Gastroesophageal sphincter (tissue), 3 donors: ENCODE results near the gene ARID1B.

Source experiments
- CTCF ChIP-seq, 4 experiments: fragments of 200-600 bp in 2 of 4; fragments of 450-650 bp in 2 of 4; sonication (generic) in 1 of 4; IDR thresholded peaks; one replicate each; pipeline ENCODE4 v1.5.1; 2017 to 2019; ENCODE audit warnings: antibody characterized with exemption in 4 of 4, mild to moderate bottlenecking in 2 of 4, moderate library complexity in 2 of 4
- EP300 ChIP-seq: sonication (generic); formaldehyde crosslinking; IDR thresholded peaks from one replicate; pipeline ENCODE4 v1.6.1; 2017; ENCODE audit warnings: antibody characterized with exemption, mild to moderate bottlenecking
- POLR2A ChIP-seq, 2 donors: fragments of 450-650 bp; IDR thresholded peaks; one replicate each; pipeline ENCODE4 v1.6.1; 2017; ENCODE audit warnings: antibody characterized with exemption in 2 of 2, mild to moderate bottlenecking in 2 of 2, moderate library complexity in 1 of 2
- POLR2AphosphoS5 ChIP-seq: sonication (generic); formaldehyde crosslinking; IDR thresholded peaks from one replicate; pipeline ENCODE4 v1.6.1; 2017; ENCODE audit warnings: antibody characterized with exemption

- TF ChIP-seq CTCF (IDR thresholded peaks at IDR 0.05): no peak
- TF ChIP-seq POLR2AphosphoS5: no peak
- no peak for TF ChIP-seq POLR2A (IDR thresholded peaks at IDR 0.05)
- no peak for TF ChIP-seq EP300
Measured at GRCh38 chr6:156833755-156834154, 56.6 kb downstream of the ARID1B start.
